HCT116 (cell line): ENCODE data around the gene NOX3. TPM values are rescaled to one million over a fixed set of nuclear protein-coding genes. Genes with fewer than 3 reads are reported as not detected.

Experiments used
- ATAC-seq: fragments of 200-7000 bp; cut with Tn5 transposase; 2 replicates; pipeline ENCODE4 v1.9.1; 2020; ENCODE audit warnings: mild to moderate bottlenecking, moderate library complexity
- BruUV-seq: library from RNA; stranded (reverse); fragments of 400-500 nt; replicated peaks from 2 replicates; lab custom pipeline; 2021; lab: Mats Ljungman, UMichigan
- CTCF ChIA-PET: fragments of 300-600 bp; sonication (Branson Sonifier 250); formaldehyde crosslinking; loops from one replicate; lab custom pipeline; 2021; ENCODE audit warnings: antibody characterized with exemption; lab: Charles Lee
- POLR2A ChIA-PET: fragments of 300-600, 350-600 bp; sonication (Branson Sonifier 250); formaldehyde crosslinking; loops from one replicate; lab custom pipeline; 2021; ENCODE audit warnings: antibody characterized with exemption; lab: Charles Lee
- RAD21 ChIA-PET, 2 experiments: fragments of 300-600 bp; sonication (Branson Sonifier 250); formaldehyde crosslinking; loops; one replicate each; lab custom pipeline; 2023; ENCODE audit warnings: low total read pairs in 2 of 2; ENCODE audit not compliant: uncharacterized antibody in 2 of 2, unreplicated experiment in 2 of 2, low non-redundant PET in 1 of 2; lab: Charles Lee
- DNase-seq: peaks from one replicate; pipeline ENCODE4 v3.0.0-alpha.2; 2010; ENCODE audit warnings: low read depth, low spot score
- H2AFZ ChIP-seq: fragments of 200-600 bp; shearing (Covaris generic), sonication (generic); 2 replicates; pipeline ENCODE4 v1.6.1; 2017; ENCODE audit warnings: low read depth, mixed run types, mixed read lengths, antibody characterized with exemption, low read length; ENCODE audit not compliant: poor library complexity, severe bottlenecking
- H3K27ac ChIP-seq: 2 replicates; pipeline ENCODE4 v1.5.1; 2012; ENCODE audit warnings: low read depth, low read length
- H3K27me3 ChIP-seq: fragments of 200-600 bp; sonication (generic); 2 replicates; pipeline ENCODE4 v1.6.1; 2016; ENCODE audit warnings: mixed run types, low read length, mixed read lengths; ENCODE audit not compliant: insufficient read depth
- H3K36me3 ChIP-seq, 2 experiments: fragments of 200-500 bp in 1 of 2; fragments of 200-600 bp in 1 of 2; sonication (Bioruptor generic) in 1 of 2; sonication (generic) in 1 of 2; 2 replicates each; pipeline versions ENCODE4 v1.5.1 to v1.6.1; 2014 to 2016; ENCODE audit warnings: low read length in 2 of 2, inconsistent platforms in 1 of 2, mixed read lengths in 1 of 2, mixed run types in 1 of 2; ENCODE audit not compliant: insufficient read depth in 2 of 2, control insufficient read depth in 1 of 2
- H3K4me1 ChIP-seq, 2 experiments: fragments of 200-600 bp in 1 of 2; sonication (generic) in 1 of 2; 2 replicates each; pipeline versions ENCODE4 v1.5.1 to v1.6.1; 2012 to 2017; ENCODE audit warnings: low read length in 2 of 2, inconsistent platforms in 1 of 2, mild to moderate bottlenecking in 1 of 2, mixed read lengths in 1 of 2, mixed run types in 1 of 2, moderate library complexity in 1 of 2; ENCODE audit not compliant: insufficient read depth in 2 of 2, control insufficient read depth in 1 of 2
- H3K4me2 ChIP-seq: fragments of 200-600 bp; sonication (generic); 2 replicates; pipeline ENCODE4 v1.6.1; 2017; ENCODE audit warnings: mixed run types, low read length, mixed read lengths
- H3K4me3 ChIP-seq, 2 experiments: fragments of 200-600 bp in 1 of 2; sonication (generic) in 1 of 2; replicated peaks in 1 of 2; 2 replicates each; pipeline ENCODE4 v1.5.1; 2011 to 2016; ENCODE audit warnings: low read length in 2 of 2, control low read depth in 1 of 2, low read depth in 1 of 2, mild to moderate bottlenecking in 1 of 2, mixed read lengths in 1 of 2, mixed run types in 1 of 2
- H3K79me2 ChIP-seq: fragments of 200-600 bp; sonication (generic); 2 replicates; pipeline ENCODE4 v1.6.1; 2017; ENCODE audit warnings: mild to moderate bottlenecking, mixed run types, low read length, moderate library complexity, mixed read lengths; ENCODE audit not compliant: insufficient read depth
- H3K9ac ChIP-seq: fragments of 200-600 bp; sonication (generic); 2 replicates; pipeline ENCODE4 v1.6.1; 2016; ENCODE audit warnings: low read length, mixed read lengths
- H3K9me2 ChIP-seq: fragments of 200-600 bp; sonication (generic), shearing (Covaris generic); 2 replicates; pipeline ENCODE4 v1.6.1; 2017; ENCODE audit warnings: mixed run types, mild to moderate bottlenecking, moderate library complexity; ENCODE audit not compliant: insufficient read depth
- H3K9me3 ChIP-seq, 2 experiments: fragments of 200-500 bp in 1 of 2; fragments of 200-600 bp in 1 of 2; sonication (Bioruptor generic) in 1 of 2; sonication (generic) in 1 of 2; 2 replicates each; pipeline ENCODE4 v1.6.1; 2014 to 2017; ENCODE audit warnings: low read length in 2 of 2, mixed read lengths in 2 of 2, inconsistent platforms in 1 of 2, low read depth in 1 of 2, mild to moderate bottlenecking in 1 of 2, mixed run types in 1 of 2, moderate library complexity in 1 of 2; ENCODE audit not compliant: control insufficient read depth in 1 of 2, insufficient read depth in 1 of 2
- H4K20me1 ChIP-seq: fragments of 200-600 bp; sonication (generic), shearing (Covaris generic); 2 replicates; pipeline ENCODE4 v1.6.1; 2017; ENCODE audit warnings: mixed run types, mild to moderate bottlenecking, moderate library complexity; ENCODE audit not compliant: insufficient read depth
- CBX3 ChIP-seq: IDR thresholded peaks from 2 replicates; pipeline ENCODE4 v1.6.1; 2012; ENCODE audit warnings: low read depth
- EGR1 ChIP-seq: IDR thresholded peaks from 2 replicates; pipeline ENCODE4 v1.6.1; 2012; ENCODE audit warnings: low read depth
- ELF1 ChIP-seq: IDR thresholded peaks from 2 replicates; pipeline ENCODE4 v1.6.1; 2012; ENCODE audit warnings: low read depth, borderline replicate concordance
- EZH2 ChIP-seq: fragments of 200-600 bp; sonication (generic); IDR thresholded peaks from 2 replicates; pipeline ENCODE4 v1.6.1; 2017; ENCODE audit warnings: antibody characterized with exemption, mixed run types
- JUND ChIP-seq: IDR thresholded peaks from 2 replicates; pipeline ENCODE4 v1.6.1; 2012
- POLR2A ChIP-seq: IDR thresholded peaks from 2 replicates; pipeline ENCODE4 v1.7.0; 2011; ENCODE audit warnings: borderline replicate concordance; ENCODE audit not compliant: insufficient read depth, insufficient read length; ENCODE audit errors: extremely low read depth
- POLR2AphosphoS5 ChIP-seq: IDR thresholded peaks from 2 replicates; pipeline ENCODE4 v1.6.1; 2011; ENCODE audit warnings: mild to moderate bottlenecking, low read depth, low read length, moderate library complexity
- SP1 ChIP-seq: IDR thresholded peaks from 2 replicates; pipeline ENCODE4 v1.6.1; 2012; ENCODE audit warnings: low read depth
- SRF ChIP-seq: IDR thresholded peaks from 2 replicates; pipeline ENCODE4 v1.6.1; 2012; ENCODE audit warnings: low read depth
- TCF7L2 ChIP-seq: IDR thresholded peaks from 2 replicates; pipeline ENCODE4 v1.7.0; 2011; ENCODE audit warnings: borderline replicate concordance, inconsistent platforms; ENCODE audit not compliant: insufficient read depth, insufficient read length; ENCODE audit errors: extremely low read depth
- intact Hi-C: fragments of 100-400 bp; cut with micrococcal nuclease; formaldehyde crosslinking; loops from 2 replicates; pipeline ENCODE4 v1.10.0; 2022
- total RNA-seq: library from RNA; stranded (reverse); gene quantifications from one replicate; pipeline ENCODE4 v1.2.1, GENCODE V29; 2021; ENCODE audit not compliant: unreplicated experiment
- TF ChIP-seq, protein P1 (sequence below): IDR thresholded peaks from 2 replicates; pipeline ENCODE4 v1.6.1; 2011; ENCODE audit warnings: mild to moderate bottlenecking, low read length, moderate library complexity; ENCODE audit not compliant: insufficient replicate concordance; ENCODE audit errors: extremely low read depth
- TF ChIP-seq, protein P2 (sequence below), 3 experiments: fragments of 200-600 bp in 1 of 3; sonication (generic) in 1 of 3; IDR thresholded peaks in 2 of 3; conservative IDR thresholded peaks in 1 of 3; 2 replicates each; pipeline ENCODE4 v1.5.1; 2012 to 2017; ENCODE audit warnings: low read depth in 2 of 3, low read length in 2 of 3, antibody characterized with exemption in 1 of 3, borderline replicate concordance in 1 of 3, control low read depth in 1 of 3, mild to moderate bottlenecking in 1 of 3, mixed read lengths in 1 of 3, mixed run types in 1 of 3, moderate library complexity in 1 of 3; ENCODE audit not compliant: insufficient read depth in 1 of 3
- TF ChIP-seq, protein P3 (sequence below): IDR thresholded peaks from 2 replicates; pipeline ENCODE4 v1.6.1; 2012
- TF ChIP-seq, protein P4 (sequence below): IDR thresholded peaks from 2 replicates; pipeline ENCODE4 v1.6.1; 2012

NOX3 gene
- total RNA-seq, 1 experiment from 2014 or later, result not detected

DNA sequence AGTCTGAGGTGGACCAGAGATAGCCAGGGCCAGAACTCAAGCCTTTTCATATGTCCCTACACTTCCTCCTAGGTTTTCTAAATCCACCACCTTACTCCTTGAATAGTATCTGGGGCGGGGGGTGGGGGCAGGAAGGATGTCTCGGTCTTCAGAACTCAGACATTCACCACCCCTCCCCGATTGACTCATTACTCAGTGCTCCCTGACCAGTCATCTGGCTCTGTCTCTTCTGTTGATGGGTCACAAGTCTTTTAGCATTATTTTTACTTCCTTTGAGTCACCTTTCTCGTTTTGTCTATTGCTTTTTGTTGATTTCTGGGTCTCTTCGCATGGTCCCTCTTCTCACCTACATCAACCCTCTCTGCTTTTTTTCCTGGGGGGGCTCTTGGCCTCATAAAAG lies 23.3 kb downstream of the NOX3 start:
- H3K27ac ChIP-seq, result no peak overlapping the region
- POLR2A ChIA-PET, result no interaction called here
- TF ChIP-seq SP1 (no peak), TCF7L2 (no peak), POLR2AphosphoS5 (no peak), EGR1 (no peak)
- TF ChIP-seq, protein P1, sequence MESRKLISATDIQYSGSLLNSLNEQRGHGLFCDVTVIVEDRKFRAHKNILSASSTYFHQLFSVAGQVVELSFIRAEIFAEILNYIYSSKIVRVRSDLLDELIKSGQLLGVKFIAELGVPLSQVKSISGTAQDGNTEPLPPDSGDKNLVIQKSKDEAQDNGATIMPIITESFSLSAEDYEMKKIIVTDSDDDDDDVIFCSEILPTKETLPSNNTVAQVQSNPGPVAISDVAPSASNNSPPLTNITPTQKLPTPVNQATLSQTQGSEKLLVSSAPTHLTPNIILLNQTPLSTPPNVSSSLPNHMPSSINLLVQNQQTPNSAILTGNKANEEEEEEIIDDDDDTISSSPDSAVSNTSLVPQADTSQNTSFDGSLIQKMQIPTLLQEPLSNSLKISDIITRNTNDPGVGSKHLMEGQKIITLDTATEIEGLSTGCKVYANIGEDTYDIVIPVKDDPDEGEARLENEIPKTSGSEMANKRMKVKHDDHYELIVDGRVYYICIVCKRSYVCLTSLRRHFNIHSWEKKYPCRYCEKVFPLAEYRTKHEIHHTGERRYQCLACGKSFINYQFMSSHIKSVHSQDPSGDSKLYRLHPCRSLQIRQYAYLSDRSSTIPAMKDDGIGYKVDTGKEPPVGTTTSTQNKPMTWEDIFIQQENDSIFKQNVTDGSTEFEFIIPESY, result no peak
- TF ChIP-seq, all 23 proteins: peak for 0
- intact Hi-C loops, result no loop called here
- no peak overlapping the region for H3K9ac ChIP-seq
- CTCF ChIA-PET, result no interaction called here
- H3K27me3 ChIP-seq, result no peaks in the 10 kb centered on the region
- ATAC-seq (no peak), DNase-seq (no peak)
- H3K9me2 ChIP-seq, result no peaks in the 10 kb centered on the region
- no peak overlapping the region for H2AFZ ChIP-seq
- no peaks in the 10 kb centered on the region for H3K36me3 ChIP-seq
- H3K4me1 ChIP-seq, result no peaks in the 10 kb centered on the region
- H3K4me2 ChIP-seq, result no peak overlapping the region
- H3K79me2 ChIP-seq, result no peaks in the 10 kb centered on the region
- BruUV-seq, result no TSS peak
- no peaks in the 10 kb centered on the region for H4K20me1 ChIP-seq
- H3K4me3 ChIP-seq, result no peak overlapping the region
- RAD21 ChIA-PET, result no interaction called here
- no peaks in the 10 kb centered on the region for H3K9me3 ChIP-seq

DNA sequence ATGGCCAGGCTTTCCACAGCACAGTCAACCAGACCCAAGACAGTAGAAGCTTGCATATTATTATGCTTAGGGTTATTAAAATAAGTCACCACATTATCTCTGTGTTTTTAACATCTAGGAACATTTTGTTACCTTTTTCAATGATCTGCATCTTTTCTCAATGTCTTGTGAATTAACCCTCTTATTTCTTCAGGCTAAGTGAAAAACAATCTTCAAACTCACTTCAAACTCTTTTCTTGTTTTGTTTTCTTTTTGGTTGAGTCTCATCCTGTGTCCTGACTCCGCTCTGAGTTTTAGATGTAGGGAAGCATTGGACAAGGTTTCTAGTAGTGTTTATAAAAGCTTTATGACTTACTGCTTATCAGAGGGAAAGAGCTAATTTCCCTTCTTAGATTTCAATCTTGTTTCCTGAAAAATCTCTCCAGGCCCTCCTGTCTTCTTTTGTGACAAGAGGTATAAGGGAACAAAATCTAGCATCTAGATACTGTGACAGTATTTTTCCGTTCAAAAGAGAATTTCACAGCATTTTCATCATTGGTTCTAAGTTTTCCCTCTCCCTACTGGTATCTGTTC lies 26.2 kb downstream of the NOX3 start:
- POLR2A ChIA-PET, result no interaction called here
- Histone ChIP-seq H3K27ac (no peak overlapping the region), H3K9me3 (no peaks in the 10 kb centered on the region), H4K20me1 (no peaks in the 10 kb centered on the region), H2AFZ (no peak overlapping the region), H3K36me3 (no peaks in the 10 kb centered on the region), H3K4me3 (no peak overlapping the region), H3K9ac (no peak overlapping the region), H3K4me2 (no peak overlapping the region), H3K27me3 (no peaks in the 10 kb centered on the region), H3K79me2 (no peaks in the 10 kb centered on the region), H3K9me2 (no peaks in the 10 kb centered on the region), H3K4me1 (no peaks in the 10 kb centered on the region)
- RAD21 ChIA-PET, result no interaction called here
- DNase-seq (no peak), ATAC-seq (no peak)
- BruUV-seq, result no TSS peak
- CTCF ChIA-PET, result no interaction called here
- intact Hi-C loops, result no loop called here
- TF ChIP-seq SRF, result no peak
- TF ChIP-seq EZH2, result no peak
- TF ChIP-seq CBX3, result no peak
- TF ChIP-seq, protein P2, sequence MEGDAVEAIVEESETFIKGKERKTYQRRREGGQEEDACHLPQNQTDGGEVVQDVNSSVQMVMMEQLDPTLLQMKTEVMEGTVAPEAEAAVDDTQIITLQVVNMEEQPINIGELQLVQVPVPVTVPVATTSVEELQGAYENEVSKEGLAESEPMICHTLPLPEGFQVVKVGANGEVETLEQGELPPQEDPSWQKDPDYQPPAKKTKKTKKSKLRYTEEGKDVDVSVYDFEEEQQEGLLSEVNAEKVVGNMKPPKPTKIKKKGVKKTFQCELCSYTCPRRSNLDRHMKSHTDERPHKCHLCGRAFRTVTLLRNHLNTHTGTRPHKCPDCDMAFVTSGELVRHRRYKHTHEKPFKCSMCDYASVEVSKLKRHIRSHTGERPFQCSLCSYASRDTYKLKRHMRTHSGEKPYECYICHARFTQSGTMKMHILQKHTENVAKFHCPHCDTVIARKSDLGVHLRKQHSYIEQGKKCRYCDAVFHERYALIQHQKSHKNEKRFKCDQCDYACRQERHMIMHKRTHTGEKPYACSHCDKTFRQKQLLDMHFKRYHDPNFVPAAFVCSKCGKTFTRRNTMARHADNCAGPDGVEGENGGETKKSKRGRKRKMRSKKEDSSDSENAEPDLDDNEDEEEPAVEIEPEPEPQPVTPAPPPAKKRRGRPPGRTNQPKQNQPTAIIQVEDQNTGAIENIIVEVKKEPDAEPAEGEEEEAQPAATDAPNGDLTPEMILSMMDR (IDR thresholded peaks at IDR 0.05 in 2 of 3, conservative IDR thresholded peaks at IDR 0.05 in 1 of 3; ENCODE audit: borderline replicate concordance in 1 of 3, insufficient read depth in 1 of 3, low read depth in 2 of 3, low read length in 2 of 3), result no peak
- TF ChIP-seq, protein P3, sequence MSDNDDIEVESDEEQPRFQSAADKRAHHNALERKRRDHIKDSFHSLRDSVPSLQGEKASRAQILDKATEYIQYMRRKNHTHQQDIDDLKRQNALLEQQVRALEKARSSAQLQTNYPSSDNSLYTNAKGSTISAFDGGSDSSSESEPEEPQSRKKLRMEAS, result no peak
- TF ChIP-seq, protein P4, sequence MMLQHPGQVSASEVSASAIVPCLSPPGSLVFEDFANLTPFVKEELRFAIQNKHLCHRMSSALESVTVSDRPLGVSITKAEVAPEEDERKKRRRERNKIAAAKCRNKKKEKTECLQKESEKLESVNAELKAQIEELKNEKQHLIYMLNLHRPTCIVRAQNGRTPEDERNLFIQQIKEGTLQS, result no peak
- no peak for TF ChIP-seq POLR2A
- TF ChIP-seq ELF1, result no peak
- TF ChIP-seq EGR1, result no peak
- TF ChIP-seq JUND, result no peak
- TF ChIP-seq, protein P1, result no peak
- no peak for TF ChIP-seq SP1
